HG02973 (cell line): ENCODE results near the gene LRP1.

ENCODE experiments used
- ATAC-seq: cut with Tn5 transposase; IDR thresholded peaks from one replicate; pipeline ENCODE4 v1.9.1; 2021; ENCODE audit warnings: moderate library complexity; ENCODE audit not compliant: unreplicated experiment

Gene LRP1

DNA sequence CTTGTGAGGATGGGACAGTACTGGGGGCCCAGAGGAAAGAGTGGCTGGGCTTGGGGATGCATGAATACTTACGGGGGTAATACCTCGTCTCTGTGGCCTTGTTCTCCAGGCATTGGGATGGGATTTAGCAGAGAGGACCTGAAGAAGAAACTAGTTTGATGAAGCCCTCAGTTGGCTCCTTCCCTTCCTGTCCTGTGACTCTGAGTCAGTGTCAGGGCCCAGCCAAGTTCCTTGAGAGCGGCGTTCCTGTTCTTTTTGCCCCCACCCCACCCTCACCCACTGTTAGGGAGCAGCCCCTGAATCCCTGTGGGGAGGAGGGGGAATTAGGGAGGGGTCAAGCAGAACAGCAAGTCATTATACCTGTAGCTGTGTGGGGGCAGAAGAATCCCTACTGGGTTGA lies 24.4 kb downstream of the LRP1 start:
- ATAC-seq = no peak

DNA sequence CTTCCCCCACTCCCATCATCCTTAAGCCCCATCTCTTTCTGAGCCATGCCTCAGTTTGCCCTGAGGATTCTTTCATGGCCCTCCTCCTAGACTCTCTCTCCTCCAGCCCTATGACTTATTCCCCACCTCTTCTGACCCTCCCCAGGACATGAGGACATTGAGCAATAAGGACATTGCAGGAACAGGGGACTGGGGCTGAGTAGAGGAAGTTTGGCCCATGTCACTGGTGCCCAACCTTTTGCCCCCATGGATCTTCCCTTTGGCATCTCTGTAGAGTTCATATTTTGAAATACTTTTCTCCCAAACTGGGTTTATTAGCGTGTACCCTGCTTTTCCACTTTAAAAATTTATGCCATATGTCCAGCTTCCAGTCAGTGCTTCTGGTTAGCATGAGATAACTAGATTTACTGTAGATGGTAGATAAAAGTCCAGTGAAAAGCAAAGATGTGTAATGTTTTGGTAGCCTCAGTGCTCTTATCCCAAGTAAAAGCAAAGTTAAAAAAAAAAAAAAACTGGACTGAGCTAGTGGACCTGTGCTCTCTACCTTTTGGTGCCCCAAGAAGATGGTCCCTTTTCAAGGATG lies 25.2 kb downstream of the LRP1 start:
- ATAC-seq = no peak

GRCh38 chr12:57154076-57154475 lies 25.8 kb downstream of the LRP1 start:
- ATAC-seq = no peak

DNA sequence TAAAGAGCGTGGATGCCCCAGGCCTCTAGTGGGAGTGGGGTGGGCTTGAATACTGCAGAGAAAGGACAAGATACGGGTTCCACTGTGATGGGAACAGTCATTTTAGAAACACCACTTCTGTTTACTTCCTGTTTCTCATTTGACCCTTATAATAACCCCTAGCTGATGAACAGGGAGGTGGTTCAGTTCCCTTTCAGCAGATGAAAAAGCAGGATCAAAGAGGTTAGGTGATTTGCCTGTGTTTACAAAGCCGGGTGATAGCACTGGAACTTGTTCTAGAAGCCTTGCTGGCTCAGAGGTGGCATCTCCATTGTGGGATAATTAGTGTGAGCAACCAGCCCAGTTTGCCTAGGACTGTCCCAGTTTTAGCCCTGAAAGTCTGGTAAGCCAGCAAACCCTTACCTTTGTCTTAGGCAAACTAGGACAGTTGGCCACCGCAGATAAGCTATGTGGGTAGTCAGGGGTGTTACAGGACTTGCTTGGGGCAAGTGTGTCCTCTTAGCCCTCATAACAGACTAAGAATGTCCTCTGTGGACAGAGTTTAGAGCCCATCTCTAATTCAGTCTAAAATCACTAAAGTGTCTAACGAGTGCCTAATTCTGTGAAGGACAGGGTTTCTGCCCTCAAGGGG lies 26.6 kb downstream of the LRP1 start:
- ATAC-seq = no peak

GRCh38 chr12:57156701-57157403 lies 28.6 kb downstream of the LRP1 start:
- ATAC-seq = no peak

DNA sequence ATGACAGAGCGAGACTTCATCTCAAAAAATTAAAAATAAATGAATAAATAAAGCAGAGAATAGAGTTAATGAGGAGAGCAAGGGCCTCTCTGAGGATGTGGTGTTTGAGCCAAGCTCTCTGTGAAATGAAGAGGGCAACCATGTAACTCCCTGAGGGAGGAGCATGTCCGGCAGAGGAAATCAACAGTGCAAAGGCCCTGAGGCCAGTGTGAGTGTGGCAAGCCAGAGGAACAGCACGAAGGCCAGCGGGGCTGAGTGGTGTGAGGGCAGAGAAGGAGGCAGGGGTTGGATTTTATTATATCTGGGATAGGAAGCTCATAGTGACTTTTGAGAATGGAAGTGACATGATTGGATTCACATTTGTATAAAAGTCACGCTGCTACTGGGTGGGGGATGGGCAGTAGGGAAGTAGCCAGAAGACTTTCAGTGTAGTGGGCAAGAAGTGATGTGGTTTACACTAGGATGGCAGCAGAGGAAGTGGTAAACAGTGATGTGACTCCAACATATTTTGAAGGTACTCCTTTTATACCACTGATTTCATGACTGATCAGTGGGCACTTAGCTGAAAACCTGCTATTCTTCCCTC lies 29.4 kb downstream of the LRP1 start:
- no peak for ATAC-seq

DNA sequence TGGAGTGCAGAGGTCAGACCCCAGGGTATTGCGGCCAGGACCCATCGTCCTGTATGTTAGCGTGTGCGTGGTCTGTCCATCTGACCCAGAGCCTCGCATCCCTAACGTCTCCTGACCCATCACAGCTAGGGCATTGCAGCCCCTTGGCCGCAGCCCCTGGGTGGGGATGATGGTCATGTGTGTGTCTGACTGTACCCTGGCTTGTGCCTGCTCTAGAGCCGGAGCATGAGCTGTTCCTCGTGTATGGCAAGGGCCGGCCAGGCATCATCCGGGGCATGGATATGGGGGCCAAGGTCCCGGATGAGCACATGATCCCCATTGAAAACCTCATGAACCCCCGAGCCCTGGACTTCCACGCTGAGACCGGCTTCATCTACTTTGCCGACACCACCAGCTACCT lies 29.9 kb downstream of the LRP1 start:
- no peak for ATAC-seq

- no peak for ATAC-seq
Observed at GRCh38 chr12:57158665-57159064, 30.4 kb downstream of the LRP1 start.

GRCh38 chr12:57159311-57159710 lies 31.0 kb downstream of the LRP1 start:
- no peak for ATAC-seq

DNA sequence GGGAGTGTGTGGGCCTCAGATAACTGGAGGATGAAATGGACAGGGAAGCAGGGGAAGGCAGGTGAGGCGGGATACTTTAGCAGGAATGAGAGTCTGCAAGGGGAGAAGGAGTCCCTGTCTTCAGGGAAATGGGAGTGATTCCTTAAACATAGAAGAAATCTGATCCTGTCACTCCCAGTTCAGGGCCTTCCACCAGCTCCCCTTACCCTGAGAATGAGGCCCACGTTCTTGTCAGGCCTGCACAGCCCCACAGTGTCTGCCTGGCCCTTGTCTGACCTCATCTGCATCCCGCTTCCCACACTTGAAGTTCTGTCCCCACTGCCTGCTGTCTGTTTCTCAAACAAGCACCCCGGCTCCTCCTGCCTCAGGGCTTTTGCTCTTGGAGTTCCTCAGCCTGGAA lies 31.8 kb downstream of the LRP1 start:
- no peak for ATAC-seq

- ATAC-seq = no peak
Observed at GRCh38 chr12:57160741-57161140, 32.5 kb downstream of the LRP1 start.

GRCh38 chr12:57161491-57161890 lies 33.2 kb downstream of the LRP1 start:
- no peak for ATAC-seq

- ATAC-seq = no peak
Observed at GRCh38 chr12:57162553-57163125, 34.4 kb downstream of the LRP1 start.

- ATAC-seq = no peak
Observed at GRCh38 chr12:57164454-57164853, 36.2 kb downstream of the LRP1 start.

DNA sequence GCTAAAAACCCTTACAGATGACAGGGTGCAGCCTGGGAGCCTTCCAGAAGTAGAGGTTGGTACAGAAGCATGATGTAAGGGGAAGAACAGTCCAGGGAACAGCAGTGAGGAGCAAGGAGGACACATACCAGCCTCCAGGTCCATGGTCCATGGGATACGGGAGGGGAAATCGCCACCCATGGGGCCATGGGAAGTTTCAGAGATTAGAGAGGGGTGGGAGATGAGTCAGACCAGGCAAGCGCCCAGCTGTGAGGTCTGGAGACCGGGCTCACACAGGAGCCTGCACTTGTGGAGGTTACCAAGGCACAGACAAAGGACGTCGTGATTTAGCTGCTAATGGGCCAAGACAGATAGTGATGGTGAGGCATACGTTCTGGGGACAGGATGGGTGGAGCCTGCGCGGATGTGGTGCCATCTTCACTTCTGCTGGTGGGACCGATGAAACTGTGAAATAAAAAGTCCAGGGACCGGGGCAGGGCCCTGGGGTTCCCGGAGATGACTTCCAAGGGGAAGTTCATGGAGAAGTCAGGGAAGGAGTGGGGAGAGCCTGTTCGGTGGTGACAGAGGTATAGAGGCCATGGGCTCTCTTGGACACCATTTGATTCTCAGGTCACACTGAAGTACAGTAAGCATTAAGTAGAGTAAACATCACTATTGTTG lies 36.8 kb downstream of the LRP1 start:
- no peak for ATAC-seq

DNA sequence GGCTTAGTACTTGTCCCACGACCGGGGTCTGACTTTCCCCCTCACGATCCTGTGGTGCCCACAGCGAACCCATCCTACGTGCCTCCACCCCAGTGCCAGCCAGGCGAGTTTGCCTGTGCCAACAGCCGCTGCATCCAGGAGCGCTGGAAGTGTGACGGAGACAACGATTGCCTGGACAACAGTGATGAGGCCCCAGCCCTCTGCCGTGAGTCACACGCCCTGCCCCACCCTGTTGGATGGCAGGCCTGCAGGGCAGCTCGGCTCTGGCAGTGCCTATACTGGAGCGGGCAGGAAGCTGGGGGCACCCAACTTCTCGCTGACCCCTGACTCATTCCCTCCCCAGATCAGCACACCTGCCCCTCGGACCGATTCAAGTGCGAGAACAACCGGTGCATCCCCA lies 37.5 kb downstream of the LRP1 start:
- no peak for ATAC-seq

GRCh38 chr12:57166971-57167371 lies 38.7 kb downstream of the LRP1 start:
- no peak for ATAC-seq

DNA sequence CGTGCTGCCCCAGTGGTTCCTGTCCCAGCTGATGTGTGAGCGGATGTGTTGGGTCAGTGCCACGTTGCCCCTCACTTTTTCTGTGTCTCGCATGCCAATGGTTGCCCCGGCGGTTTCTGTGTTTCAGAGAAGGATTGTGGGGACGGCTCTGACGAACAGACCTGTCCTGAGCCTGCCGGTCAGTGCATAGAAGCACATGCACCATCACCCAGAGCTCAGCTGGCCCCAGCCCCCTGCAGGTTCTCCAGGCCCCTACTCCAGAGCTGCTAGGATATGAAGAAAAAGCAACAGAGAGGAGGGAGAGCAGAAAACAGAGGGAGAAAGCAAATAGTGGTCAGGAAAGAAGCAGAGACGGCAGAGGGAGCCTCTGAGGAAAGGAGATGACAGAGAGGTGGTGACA lies 39.8 kb downstream of the LRP1 start:
- ATAC-seq = no peak

DNA sequence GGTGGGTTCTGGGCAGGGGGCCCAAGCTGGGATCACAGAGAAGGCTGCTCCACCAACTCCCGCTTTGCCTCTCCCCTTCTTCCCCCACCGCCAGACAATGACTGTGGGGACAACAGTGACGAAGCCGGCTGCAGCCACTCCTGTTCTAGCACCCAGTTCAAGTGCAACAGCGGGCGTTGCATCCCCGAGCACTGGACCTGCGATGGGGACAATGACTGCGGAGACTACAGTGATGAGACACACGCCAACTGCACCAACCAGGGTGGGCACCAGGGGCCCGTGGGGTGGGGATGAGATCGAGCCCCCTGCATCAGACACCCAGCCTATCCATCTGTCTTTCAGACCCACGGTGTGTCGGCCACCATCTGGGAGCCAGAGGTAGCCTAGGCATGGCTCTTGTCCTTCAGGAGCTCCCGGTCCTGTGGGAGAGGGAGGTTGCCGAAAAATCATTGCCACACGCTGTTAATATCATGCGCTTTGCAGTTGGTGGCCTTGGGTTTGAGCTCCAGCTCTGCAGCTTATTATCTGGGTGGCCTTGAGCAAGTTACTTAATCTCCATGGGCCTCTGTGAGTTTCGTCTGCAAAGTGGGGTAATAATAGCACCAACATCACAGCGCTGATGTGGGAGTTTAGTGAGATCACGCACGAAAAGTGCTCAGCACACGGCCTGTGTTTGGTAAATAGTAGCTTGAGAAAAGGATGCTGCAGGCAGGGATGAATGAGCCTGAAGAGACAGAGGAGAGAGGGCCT lies 40.9 kb downstream of the LRP1 start:
- no peak for ATAC-seq

DNA sequence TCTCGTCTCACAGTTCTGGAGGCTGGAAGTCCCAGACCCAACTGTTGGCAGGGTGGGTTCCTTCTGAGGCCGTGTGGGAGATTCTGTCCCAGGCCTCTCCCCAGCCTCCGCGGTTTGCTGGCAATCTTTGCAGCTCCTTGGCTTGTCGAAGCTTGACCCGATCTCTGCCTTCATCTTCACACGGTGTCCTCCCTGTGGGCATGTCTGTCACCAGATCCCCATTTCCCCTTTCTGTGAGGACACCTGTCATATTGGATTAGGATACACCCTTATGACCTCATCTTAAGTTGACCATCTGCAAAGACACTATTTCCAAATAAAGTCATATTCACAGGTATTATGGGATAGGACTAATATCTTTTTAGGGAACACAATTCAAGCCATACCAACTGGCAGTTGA lies 41.7 kb downstream of the LRP1 start:
- no peak for ATAC-seq

- no peak for ATAC-seq
Observed at GRCh38 chr12:57170408-57170807, 42.1 kb downstream of the LRP1 start.
